BJ (cell line): ENCODE results near the gene EGFL7. TPM values are rescaled to one million over a fixed set of nuclear protein-coding genes. Genes with fewer than 3 reads are reported as not detected.

ENCODE experiments used
- CTCF ChIA-PET: fragments of 350-600 bp; formaldehyde crosslinking; extraction: SDS; loops from one replicate; lab custom pipeline; 2021; ENCODE audit warnings: antibody characterized with exemption, inconsistent platforms; lab: Yijun Ruan, JAX
- POLR2A ChIA-PET: fragments of 300-600 bp; sonication (Branson Sonifier 250); formaldehyde crosslinking; extraction: SDS; loops from one replicate; lab custom pipeline; 2021; ENCODE audit warnings: antibody characterized with exemption; lab: Charles Lee
- DNase-seq: peaks from one replicate; pipeline ENCODE4 v3.0.0-alpha.2; 2011; ENCODE audit warnings: low read depth
- H3K27me3 ChIP-seq: 2 replicates; pipeline ENCODE4 v1.6.0; 2011; ENCODE audit warnings: low read length; ENCODE audit not compliant: control insufficient read depth, insufficient read depth
- H3K36me3 ChIP-seq: 2 replicates; pipeline ENCODE4 v1.5.1; 2011; ENCODE audit warnings: low read length; ENCODE audit not compliant: control insufficient read depth, insufficient read depth
- H3K4me3 ChIP-seq: 2 replicates; pipeline ENCODE4 v1.5.1; 2011; ENCODE audit warnings: low read depth, mild to moderate bottlenecking, control low read depth, low read length
- polyA plus RNA-seq: library from polyadenylated mRNA; depleted of rRNA; stranded (reverse); fragments of >200 nt; gene quantifications from 2 replicates; pipeline ENCODE4 v1.2.3, GENCODE V29; 2011
- TF ChIP-seq, protein P1 (sequence below): IDR thresholded peaks from 2 replicates; pipeline ENCODE4 v1.5.1; 2011; ENCODE audit warnings: low read depth, mild to moderate bottlenecking, control low read depth, inconsistent platforms, low read length, moderate library complexity; ENCODE audit not compliant: insufficient read depth

The EGFL7 gene
- polyA plus RNA-seq, 1 experiment, result 26.9 TPM

DNA sequence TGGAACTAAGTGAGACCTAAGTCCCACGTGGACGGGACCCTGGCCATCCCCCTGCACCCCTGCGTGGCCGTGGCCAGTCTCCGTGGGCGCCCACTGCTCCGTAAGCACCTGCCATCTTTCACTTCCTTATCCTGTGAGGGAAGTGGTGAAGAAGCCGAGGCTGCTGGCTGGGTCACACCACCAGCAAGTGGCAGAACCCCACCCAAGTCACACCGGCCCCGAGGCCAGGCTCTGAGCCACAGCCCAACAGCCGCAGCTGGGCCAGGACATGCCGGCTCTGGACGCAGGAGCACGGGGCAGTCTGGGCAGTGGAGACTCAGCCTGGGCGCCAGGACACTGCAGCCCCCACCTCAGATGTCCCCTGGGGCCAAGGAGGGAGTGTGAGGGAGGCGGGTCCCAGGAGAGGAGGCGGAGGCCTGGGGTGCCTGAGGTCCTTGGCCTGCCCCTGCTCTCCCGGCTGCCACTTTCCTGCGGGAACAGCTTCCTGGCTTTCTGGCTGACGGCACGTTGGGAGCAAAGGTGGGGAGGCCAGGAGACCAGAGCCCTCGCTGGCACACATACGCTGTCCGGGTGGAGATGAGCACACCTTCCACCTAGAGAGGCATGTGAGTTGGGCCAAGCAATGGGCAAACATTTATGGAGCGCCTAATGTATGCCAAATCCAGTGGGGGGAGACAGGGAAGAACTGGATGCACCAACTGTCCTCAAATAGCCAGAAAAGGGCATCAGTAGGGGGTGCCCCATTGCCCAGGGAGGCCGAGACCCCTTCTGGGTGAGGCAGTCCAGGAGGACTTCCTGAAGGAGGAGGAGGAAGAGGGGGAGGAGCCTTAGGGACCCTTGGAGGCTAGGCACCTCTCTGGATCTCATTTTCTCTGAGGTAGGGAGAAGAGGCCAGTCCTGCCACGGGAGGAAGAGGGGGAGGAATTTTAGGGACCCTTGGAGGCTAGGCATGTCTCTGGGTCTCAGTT is 43.9 kb upstream of the EGFL7 start:
- ChIA-PET POLR2A (no interaction called here), CTCF (interaction anchor here (0.7 to 2.0 kb wide), 6 partner anchors 11 to 134 kb away, joined by 3 to 6 read pairs (median 4); no protein-coding TSS in a partner anchor)
- H3K4me3 ChIP-seq, result no peak overlapping the region
- TF ChIP-seq, protein P1, sequence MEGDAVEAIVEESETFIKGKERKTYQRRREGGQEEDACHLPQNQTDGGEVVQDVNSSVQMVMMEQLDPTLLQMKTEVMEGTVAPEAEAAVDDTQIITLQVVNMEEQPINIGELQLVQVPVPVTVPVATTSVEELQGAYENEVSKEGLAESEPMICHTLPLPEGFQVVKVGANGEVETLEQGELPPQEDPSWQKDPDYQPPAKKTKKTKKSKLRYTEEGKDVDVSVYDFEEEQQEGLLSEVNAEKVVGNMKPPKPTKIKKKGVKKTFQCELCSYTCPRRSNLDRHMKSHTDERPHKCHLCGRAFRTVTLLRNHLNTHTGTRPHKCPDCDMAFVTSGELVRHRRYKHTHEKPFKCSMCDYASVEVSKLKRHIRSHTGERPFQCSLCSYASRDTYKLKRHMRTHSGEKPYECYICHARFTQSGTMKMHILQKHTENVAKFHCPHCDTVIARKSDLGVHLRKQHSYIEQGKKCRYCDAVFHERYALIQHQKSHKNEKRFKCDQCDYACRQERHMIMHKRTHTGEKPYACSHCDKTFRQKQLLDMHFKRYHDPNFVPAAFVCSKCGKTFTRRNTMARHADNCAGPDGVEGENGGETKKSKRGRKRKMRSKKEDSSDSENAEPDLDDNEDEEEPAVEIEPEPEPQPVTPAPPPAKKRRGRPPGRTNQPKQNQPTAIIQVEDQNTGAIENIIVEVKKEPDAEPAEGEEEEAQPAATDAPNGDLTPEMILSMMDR, result no peak
- no peaks in the 10 kb centered on the region for H3K27me3 ChIP-seq
- DNase-seq, result no peak
- H3K36me3 ChIP-seq, result no peaks in the 10 kb centered on the region

DNA sequence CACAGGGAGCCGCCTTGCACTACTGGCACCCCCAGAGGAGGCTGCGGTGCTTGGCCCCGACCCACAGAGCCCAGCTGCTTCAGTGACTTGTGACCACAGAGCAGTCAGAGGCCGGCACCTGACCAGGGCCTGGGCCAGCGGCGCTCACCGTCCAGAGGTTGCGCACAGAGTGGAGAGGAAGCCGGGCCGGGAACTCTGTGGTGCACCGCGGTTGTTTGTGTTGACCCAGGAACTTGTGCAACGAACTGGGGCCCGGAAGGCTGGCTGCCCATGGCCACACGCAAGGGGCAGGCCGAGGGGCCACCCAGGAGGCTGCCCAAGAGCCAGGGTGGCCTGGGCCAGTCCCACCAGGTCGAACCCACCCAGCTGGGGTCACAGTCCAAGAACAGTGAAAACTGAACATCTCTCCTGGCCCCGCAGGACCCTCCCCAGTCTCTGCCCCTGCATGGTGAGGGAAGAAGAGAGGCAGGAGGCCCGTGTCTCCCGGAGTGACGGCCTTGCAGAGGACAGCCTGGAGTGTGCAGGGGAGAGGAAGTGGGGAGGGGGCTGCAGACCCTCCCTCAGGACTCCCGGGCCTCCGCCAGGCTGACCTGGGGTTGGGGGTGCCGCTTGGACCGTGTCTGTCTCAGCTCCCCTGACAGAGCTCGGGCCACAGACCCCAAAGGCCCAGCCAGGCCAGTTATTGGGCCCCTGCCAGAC is 42.8 kb upstream of the EGFL7 start:
- DNase-seq, result no peak
- Histone ChIP-seq H3K36me3 (no peaks in the 10 kb centered on the region), H3K4me3 (no peak overlapping the region), H3K27me3 (no peaks in the 10 kb centered on the region)
- ChIA-PET CTCF (interaction anchor here (1.5 to 2.0 kb wide), 2 partner anchors 132 to 135 kb away, joined by 5 to 6 read pairs; no protein-coding TSS in a partner anchor), POLR2A (no interaction called here)
- TF ChIP-seq, protein P1, result no peak

DNA sequence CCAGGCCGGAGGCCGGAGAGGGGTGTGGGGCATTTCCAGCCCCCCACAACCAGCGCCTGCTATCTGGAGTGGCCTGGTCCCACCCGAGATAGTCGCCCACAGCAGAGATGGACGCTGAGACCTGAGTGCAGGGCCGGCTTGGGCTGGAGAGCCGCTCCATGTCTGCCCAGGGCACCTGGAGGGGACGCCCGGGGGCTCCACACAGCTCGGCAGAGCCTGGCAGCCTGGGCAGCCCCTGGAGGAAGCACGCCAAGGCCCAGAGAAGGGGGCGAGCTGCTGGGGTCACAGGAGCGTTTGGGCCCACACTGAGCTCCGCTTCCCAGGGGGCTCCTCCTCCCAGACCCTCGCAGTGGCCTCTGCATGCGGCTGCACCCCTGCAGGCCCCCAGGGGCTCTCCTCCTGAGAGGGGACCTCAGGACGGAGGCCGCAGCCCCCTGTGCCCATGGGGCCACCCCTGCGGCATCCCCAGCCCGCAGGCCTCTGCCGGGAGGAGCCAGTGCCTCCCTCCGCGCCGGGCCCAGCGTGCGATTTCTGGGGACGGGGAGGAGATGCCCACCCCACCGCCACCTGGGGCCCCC is 42.2 kb upstream of the EGFL7 start:
- Histone ChIP-seq H3K36me3 (no peaks in the 10 kb centered on the region), H3K27me3 (no peaks in the 10 kb centered on the region), H3K4me3 (no peak overlapping the region)
- ChIA-PET CTCF (interaction anchor here (1.5 to 2.0 kb wide), 2 partner anchors 132 to 136 kb away, joined by 5 to 6 read pairs; no protein-coding TSS in a partner anchor), POLR2A (no interaction called here)
- TF ChIP-seq, protein P1, result no peak
- no peak for DNase-seq

DNA sequence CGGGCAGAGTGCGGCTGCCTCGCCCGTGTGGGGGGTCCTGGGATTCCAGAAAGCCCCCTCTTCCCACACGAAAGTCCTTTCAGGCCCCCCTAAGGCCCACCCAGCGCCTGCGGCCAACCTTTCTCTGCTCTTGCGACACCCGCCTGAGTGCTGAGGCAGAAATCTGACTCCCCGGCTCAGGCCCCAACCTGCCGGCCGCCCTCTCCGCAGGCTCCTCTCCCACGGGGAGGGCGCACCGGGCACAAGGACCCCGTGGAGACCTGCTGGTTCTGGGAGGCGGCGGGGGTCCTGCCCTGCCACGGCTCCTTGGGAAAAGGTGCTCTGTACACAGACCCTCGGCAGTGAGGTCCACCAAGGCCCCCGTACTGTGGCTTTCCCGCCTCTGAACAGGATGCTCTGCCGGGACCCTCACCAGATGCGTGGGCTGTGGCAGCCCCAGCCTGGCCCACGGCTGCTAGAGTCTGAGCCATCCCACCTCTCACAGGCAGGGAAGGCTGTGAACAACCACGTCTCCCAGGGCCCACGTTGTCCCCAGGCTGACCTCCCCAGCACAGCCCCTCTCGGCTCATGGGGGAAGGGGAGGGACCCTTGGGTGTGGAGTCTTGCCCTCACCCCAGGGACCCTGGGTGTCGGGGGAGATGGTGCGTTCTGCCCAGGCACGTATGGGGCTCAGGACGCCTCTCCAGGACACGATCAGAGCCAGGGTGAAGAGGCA is 41.5 kb upstream of the EGFL7 start:
- TF ChIP-seq, protein P1, result no peak
- POLR2A ChIA-PET, result no interaction called here
- H3K4me3 ChIP-seq, result no peak overlapping the region
- H3K36me3 ChIP-seq, result no peaks in the 10 kb centered on the region
- CTCF ChIA-PET, result interaction anchor here (2.0 kb wide), 1 partner anchor 136 kb away, joined by 6 read pairs; no protein-coding TSS in a partner anchor
- no peaks in the 10 kb centered on the region for H3K27me3 ChIP-seq
- DNase-seq, result no peak
